ENCODE data around the gene DTYMK. TPM values are rescaled to one million over a fixed set of nuclear protein-coding genes. Genes with fewer than 3 reads are reported as not detected.

DTYMK gene
- total RNA-seq, 4 donors from 2014 or later = 14.2 to 23.9 (median 19.2) TPM

GRCh38 chr2:241720560-241720959 is 33.9 kb upstream of the DTYMK start:
- no peak for TF ChIP-seq POLR2A (IDR thresholded peaks at IDR 0.05)
- no peak for TF ChIP-seq CTCF (IDR thresholded peaks at IDR 0.05)
- Histone ChIP-seq H3K27ac (no peak overlapping the region), H3K27me3 (no peaks in the 10 kb centered on the region), H3K36me3 (peaks cover 0 to 80% (median 0%) of the 10 kb centered on the region in 3 donors), H3K9me3 (no peaks in the 10 kb centered on the region), H3K4me3 (no peak overlapping the region), H3K4me1 (no peaks in the 10 kb centered on the region)
- DNase-seq = no peak

- TF ChIP-seq POLR2A (IDR thresholded peaks at IDR 0.05) = no peak
- TF ChIP-seq CTCF (IDR thresholded peaks at IDR 0.05) = no peak
- no peaks in the 10 kb centered on the region for H3K27me3 ChIP-seq
These were observed 33.5 kb upstream of the DTYMK start for GRCh38 chr2:241720099-241720498.

GRCh38 chr2:241719093-241719492 is 32.5 kb upstream of the DTYMK start:
- Histone ChIP-seq H3K4me3 (no peak overlapping the region), H3K27me3 (no peaks in the 10 kb centered on the region), H3K36me3 (peaks cover 0 to 81% (median 0%) of the 10 kb centered on the region in 3 donors), H3K4me1 (no peaks in the 10 kb centered on the region), H3K9me3 (no peaks in the 10 kb centered on the region), H3K27ac (no peak overlapping the region)
- TF ChIP-seq CTCF (IDR thresholded peaks at IDR 0.05) (no peak), POLR2A (IDR thresholded peaks at IDR 0.05) (no peak)
- DNase-seq = no peak

More at GRCh38 chr2:241720099-241720498, 33.5 kb upstream of the DTYMK start:
- peaks cover 0 to 83% (median 0%) of the 10 kb centered on the region in 3 donors for H3K36me3 ChIP-seq
- H3K27ac ChIP-seq = no peak overlapping the region
- H3K4me1 ChIP-seq = no peaks in the 10 kb centered on the region
- no peaks in the 10 kb centered on the region for H3K9me3 ChIP-seq
- H3K4me3 ChIP-seq = no peak overlapping the region
- DNase-seq = no peak

GRCh38 chr2:241708879-241709278 is 22.3 kb upstream of the DTYMK start:
- no peak for DNase-seq
- H3K9me3 ChIP-seq = no peaks in the 10 kb centered on the region
- no peak for TF ChIP-seq CTCF (IDR thresholded peaks at IDR 0.05)
- no peak for TF ChIP-seq POLR2A (IDR thresholded peaks at IDR 0.05)
- H3K27me3 ChIP-seq = no peaks in the 10 kb centered on the region
- H3K36me3 ChIP-seq = peaks cover 0 to 84% (median 0%) of the 10 kb centered on the region in 3 donors
- H3K4me3 ChIP-seq = no peak overlapping the region
- no peak overlapping the region for H3K27ac ChIP-seq
- peaks cover 0 to under 1% (median 0%) of the 10 kb centered on the region in 4 donors for H3K4me1 ChIP-seq

GRCh38 chr2:241706537-241706936 is 19.9 kb upstream of the DTYMK start:
- H3K4me1 ChIP-seq = peaks cover 0 to 13% (median 8%) of the 10 kb centered on the region in 4 donors
- peaks cover 0 to 62% (median 0%) of the 10 kb centered on the region in 3 donors for H3K36me3 ChIP-seq
- no peaks in the 10 kb centered on the region for H3K27me3 ChIP-seq
- no peak overlapping the region for H3K27ac ChIP-seq
- no peaks in the 10 kb centered on the region for H3K9me3 ChIP-seq
- no peak overlapping the region for H3K4me3 ChIP-seq
- no peak for DNase-seq
- TF ChIP-seq CTCF (IDR thresholded peaks at IDR 0.05) = no peak
- TF ChIP-seq POLR2A (IDR thresholded peaks at IDR 0.05) = no peak
